Stromal cell of bone marrow (primary cell): ENCODE measurements around the gene SAMD10.
"Not testable (repeated sequence)": the region's sequence is repeated elsewhere in the genome, so short reads cannot be mapped to it uniquely, and the experiment has no call there.

ENCODE experiments used
- DNase-seq: peaks from one replicate; pipeline ENCODE4 v3.0.0-alpha.2; 2012; ENCODE audit warnings: low read depth

Gene SAMD10

DNA sequence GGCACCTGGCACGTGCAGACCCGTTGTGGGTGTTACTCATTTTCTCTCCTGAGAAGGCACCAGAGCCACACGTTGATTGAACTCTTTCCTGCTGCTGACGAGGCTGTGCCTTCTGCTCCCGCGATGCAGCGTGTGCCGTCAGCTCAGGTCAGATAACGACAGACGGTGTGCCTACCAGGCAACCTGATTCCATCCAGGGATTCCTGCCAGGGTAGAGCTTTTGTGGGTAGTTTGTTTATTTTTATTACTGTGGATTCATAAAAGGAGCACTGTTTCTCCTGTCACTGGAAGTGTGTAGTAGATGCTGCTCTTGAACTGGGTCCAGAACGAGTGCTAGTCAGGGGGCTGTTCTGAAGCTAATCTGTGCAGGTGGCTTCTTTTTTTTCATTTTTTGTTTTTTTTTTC lies 22.2 kb upstream of the SAMD10 start:
- no peak for DNase-seq

DNA sequence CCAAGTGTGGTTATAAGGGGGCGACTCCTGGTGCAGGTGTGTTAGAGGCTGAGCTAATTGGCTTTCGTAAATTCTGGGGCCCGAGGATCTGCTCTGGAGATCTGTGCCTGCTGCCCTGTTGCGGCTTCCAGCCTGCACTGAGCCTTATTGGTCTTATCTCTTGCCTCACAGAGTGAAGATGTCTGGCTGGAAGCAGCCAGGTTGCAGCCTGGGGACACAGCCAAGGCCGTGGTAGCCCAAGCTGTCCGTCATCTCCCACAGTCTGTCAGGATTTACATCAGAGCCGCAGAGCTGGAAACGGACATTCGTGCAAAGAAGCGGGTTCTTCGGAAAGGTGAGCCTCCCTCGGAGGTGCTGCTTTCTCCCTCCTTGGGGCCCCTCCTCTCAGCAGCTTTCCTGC lies 21.5 kb upstream of the SAMD10 start:
- DNase-seq: no peak

DNA sequence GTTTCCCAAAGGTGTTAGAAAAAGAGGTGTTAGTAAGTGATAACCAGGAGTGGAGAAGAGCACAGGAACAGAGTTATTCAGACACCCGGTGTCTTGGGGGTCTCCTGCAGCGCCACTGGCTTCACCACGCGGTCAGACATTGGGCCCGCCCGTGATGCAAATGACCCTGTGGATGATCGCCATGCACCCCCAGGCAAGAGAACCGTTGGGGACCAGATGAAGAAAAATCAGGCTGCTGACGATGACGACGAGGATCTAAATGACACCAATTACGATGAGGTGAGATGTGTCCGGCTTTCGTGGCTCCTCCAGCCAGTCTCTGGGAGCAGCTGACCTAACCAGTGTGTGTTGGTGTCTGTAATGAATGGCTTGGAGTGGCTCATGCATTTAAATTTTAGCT lies 3.5 kb upstream of the SAMD10 start:
- no peak for DNase-seq

DNA sequence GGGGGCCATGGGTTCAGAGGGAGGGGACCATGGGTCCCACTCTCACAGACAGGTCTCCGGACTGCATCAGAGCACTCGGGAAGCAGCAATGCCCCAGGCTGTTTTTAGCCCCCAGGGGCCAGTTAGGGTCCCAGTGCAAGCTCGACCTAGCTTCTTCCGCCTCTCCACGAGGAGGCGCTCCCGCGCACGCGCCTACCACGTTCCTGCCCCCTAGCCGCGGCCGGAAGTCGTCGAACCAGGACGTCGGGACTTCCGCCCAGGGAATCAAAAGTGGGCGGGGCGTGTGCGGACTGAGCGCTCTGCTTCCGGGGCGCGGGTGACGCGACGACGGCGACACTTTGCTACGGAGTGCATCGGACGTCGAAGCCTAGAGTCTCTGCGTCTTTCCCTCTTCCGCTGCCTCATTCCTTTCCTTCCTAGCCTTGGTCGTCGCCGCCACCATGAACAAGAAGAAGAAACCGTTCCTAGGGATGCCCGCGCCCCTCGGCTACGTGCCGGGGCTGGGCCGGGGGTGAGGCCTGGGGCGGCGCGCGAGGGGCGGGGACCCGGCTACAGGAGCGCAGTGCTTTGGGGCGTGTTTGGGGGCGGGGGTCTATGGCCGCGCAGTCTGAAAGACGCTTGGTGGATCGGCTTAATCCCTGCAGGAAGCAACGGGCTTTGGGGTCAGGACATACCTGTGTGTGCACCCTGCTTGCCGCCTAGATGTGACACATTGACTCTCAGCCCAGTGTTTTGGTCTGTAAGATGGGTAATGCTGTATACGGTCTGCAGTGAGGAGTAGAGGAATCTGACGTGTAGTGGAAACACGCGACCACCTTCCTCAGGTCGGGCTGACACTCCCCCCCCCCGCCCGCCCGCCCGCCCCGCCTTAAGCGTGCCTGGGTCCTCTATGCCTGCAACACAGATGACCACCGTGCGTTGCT lies 1.6 kb upstream of the SAMD10 start, which contains the start of gene PRPF6:
Gene PRPF6, plus strand, starts transcription at position 327 of the 923 bp plus-strand sequence. Its CDS starts 114 bp downstream, at position 441.
- DNase-seq: peak; percentile 87

DNA sequence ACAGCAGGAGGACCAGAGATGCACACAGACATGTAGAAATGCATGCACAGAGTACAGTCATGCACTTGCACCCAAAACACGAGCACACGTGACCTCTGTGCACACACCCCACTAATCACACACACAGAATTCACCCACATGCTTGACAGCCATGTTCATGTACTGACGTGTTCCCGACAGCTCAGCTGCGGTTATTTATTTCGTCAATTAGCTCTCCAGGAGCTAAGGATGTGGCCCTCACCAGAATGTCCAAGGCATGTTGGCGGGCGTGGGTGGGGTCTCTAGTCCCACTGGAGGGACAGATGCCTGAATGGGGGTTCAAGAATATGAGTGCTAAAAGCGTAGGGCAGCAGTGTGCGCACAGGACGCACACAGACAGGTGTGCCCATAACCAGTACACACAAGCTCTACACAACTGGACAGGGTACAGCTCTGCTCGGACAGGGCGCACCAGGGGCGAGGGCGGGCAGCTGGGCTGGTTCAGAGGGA lies 919 bp upstream of the SAMD10 start:
- no peak for DNase-seq

DNA sequence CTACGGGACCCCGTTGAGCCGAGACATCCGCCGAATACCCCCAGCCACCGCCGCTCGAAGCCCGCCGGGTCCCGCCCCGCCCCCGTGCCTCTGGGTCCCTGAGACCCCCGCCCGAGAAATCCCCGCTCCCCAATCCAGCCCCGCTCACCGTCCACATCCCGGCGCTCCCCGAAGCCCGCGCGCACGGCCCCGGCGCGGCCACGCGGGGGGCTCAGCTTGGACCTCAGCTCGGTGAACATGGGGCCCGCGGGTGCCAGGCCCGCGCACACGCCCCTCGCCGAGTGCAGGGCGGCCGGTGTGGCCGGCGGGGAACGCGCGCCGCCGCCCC lies 249 bp downstream of the SAMD10 start:
- DNase-seq: no peak

DNA sequence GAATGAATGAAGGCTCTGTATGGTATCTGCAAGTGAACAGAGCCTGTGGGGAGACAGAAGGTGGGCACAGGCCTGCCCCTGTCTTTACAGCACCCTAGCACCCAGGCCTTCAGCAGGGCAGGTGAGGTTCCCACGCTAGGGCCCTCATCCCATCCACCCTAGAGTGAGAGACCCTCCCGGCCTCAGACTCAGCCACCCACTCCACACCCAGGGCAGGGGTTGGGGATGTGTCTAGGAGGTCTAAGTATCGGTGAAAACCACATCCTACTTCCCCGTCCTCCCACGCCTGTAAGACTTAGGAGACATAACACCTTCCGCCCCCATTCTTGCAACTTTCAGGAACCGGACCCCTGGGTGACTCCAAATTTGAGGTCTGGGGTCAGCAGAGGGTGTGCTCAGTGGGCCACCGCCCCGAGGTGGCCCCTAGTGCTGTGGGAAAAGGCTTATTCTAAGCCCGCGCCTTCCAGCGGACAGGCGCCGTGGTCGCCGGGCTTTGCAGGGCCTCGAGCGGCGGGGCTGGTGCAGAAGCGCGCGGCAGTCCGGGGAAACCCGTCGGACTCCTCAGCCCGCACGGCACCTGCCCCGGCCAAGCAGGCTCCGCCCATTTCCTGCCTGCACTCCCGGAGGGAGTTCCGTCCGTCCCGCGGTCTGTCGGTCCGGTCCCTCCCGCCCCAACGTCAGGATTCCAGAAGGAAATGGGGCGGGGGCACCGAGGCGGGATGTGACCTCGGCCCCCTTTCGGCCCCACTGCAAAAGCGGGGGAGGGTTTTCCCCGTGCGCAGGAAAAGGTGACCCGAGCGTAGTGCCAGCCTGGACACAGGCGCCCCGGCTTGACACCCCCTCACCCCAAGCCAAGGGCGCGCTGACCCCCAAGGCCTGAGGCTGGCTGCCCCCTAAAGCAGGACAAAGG lies 868 bp downstream of the SAMD10 start:
- DNase-seq: no peak

DNA sequence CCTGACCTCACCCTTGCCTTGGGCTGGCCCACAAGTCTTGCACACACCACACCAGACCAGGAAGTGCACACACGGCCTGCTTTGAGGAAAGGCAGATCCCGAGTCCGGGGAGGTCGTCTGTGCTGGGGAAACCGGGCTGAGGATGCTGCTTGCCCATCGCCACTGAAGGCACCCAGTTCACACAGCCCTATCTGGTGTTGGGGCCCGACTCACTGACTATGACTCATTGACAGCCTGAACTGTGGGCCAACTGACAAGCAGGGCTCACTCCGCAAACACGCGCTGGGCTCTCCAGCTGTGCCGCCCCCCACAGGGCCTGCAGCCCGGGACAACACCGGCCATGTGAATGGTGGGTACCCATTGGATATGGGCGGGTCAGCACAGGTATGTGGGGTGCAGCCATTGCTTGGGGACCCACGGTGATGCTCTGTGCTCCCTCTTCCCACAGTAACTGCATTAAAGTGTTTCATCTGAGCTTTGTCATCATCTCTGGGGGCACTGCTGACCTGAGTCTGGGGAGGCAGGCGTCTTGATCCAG lies 1.6 kb downstream of the SAMD10 start:
- no peak for DNase-seq

DNA sequence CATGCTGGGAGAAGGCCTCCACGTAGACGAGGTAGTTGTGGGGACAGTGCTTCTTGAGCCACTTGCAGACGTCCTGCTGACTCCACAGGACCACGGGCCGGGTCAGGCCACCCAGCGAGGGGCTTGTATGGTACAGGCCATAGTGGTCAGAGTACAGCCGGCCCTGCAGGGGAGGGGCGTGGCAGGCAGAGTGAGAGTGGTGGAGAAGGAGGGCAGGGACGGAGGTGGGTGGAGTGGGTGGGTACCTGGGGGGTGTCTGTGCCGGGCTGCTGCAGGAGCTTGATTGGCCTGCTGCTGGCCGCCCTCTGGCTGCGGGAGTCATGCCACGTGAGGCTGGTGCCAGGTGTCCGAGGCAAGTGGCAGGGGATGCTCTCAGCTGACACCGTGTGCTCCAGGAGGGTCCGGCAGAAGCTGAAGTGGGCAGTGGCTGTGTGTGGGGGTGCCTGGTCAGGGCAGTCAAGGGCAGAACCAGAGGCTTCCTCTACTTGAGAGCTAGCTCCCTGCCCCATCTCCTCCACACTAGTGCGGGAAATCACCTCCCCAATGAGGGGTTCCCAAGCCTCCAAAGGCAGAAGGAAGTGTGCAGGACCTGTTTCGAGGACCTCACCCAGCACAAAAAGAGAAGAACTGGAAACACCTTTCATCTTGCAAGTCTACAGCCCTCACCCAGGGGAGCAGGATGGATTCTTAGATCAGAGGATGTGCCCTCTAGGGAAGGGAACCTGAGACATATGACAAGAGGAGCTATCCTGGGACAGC lies 2.3 kb downstream of the SAMD10 start:
- no peak for DNase-seq

DNA sequence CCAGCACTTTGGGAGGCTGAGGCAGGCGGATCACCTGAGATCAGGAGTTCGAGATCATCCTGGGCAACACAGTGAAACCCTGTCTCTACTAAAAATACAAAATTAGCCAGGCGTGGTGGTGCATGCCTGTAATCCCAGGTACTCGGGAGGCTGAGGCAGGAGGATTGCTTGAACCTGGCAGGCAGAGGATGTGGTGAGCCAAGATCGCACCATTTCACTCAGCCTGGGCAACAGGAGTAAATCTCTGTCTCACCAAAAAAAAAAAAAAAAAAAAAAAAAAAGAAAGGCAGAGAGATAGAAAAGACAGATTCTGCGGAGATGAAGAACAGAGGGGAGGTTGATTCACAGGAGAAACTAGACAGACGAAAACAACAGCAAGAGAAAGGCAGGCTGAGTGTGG lies 2.9 kb downstream of the SAMD10 start:
- not testable (repeated sequence) for DNase-seq

DNA sequence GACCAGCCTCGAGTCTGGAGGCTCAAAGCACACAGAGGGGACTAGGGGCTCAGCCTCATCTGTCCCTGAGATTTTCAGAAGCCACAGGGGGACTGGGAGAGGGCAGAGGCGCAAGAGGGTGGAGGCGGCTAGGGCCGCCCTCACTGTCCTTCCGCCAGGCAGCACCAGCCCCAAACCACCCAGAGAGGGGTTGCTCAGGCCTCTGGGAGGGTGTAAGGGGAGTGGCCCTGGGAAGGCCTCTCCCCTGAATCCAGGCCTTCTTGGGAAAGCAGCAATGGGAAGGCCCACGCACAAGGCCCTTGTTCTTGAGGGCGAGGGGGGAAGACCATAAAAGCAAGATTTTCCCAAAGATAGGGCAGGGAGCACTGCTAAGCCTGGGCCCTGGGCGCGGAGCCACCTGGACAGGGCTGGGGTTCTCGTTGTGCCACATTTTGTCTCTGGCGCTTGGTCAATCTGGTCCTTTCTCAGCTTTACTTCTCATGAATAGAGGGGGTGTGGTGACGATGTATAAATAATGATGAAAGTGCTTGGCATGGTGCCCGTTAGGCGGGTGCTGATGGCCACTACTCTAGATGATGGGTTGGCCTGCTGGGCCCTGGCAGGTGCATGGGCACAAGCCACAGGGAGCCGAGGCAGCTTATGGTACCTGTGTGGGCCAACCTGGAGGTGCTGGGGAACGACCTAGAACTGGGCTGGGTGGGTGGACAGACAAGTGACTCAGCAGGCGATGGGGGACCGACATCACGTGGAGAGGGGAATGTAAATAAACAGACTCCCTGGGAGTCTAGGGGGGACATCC lies 4.8 kb downstream of the SAMD10 start:
- no peak for DNase-seq

DNA sequence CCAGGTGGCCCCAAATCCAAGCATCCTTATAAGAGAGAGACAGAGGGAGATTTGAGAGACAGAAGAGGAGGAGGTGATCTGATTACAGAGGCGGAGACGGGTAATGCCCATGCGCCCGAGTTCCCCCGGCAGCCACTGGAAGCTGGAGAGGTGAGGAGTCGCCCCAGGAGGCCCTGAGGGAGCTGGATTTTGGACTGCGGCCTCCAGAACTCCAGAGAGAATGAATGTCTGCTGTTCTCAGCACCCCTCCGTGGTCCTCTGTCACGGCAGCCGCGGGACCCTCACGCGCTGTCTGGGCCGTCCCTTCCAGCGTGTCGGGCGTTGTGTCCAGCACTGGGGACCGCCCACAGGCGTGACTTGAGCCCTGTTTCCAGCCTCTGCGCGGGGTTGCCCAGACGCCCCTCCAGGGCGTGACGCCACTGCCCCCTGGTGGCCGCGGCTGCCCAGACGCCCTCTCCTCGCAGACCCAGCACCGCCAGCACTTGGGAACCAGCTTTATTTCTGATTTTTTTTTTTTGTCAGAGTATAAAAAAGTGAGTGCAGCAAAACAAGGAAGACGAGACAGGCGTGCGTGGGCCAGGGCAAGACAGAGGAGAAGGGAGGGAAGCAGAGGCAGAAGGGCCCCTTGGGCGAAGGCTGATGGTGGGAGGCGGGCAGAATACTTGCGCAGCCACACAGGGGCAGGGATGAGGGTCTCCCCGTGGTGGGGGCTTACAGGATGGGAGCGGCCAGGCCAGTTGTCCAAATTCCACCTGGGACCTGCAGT lies 5.6 kb downstream of the SAMD10 start:
- DNase-seq: peak; percentile 70

DNA sequence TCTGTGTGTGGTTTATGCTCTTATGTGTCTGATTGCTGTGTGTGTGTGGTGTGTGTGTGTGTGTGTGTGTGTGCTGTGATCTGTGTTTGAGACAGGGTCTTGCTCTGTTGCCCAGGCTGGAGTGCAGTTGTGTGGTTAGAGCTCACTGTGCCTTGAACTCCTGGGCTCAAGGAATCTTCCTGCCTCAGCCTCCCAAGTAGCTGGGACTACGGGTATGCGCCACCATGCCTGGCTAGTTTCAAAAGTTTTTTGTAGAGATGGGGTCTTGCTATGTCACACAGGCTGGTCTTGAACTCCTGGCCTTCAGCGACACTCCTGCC lies 6.3 kb downstream of the SAMD10 start:
- no peak for DNase-seq

DNA sequence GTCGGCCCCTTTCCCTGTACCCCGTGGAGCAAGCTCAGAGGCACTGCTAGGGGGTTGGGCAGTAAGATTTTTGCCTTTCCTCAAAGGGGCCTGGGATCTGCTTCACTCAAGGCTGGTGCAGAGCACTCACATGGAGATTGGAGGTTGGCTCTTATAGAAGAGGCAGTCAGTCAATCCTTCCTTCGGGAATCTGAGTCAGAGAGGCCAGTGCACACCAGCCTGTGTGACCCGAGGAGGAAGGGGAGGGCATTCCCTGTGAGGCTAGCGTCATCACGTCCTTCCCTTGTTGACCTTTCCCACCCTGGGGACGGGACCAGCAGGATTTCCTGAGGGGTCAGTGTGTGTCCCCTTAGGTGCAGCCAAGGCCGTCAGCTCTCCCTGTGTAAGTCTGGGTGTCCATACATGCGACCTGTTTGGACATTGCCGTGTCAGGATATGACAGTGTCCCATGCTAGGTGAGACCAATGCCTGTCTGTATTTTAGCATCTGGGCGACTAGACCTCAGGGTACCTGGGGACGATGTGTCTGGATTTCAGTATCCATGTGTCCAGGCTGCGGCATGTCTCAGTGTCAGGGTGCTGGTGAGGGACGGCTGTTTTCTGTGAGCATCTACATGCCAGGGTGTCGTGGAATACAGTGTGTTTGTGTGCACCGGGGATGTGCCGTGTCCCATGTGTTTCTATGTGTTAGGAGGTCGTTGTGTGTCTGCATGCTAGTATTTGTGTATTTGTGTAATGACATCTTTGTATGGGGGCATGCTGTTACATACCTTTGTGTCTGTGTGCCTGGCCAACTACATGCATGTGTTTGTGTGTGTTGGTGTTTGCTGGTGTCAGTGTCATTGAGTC lies 6.9 kb downstream of the SAMD10 start:
- no peak for DNase-seq

DNA sequence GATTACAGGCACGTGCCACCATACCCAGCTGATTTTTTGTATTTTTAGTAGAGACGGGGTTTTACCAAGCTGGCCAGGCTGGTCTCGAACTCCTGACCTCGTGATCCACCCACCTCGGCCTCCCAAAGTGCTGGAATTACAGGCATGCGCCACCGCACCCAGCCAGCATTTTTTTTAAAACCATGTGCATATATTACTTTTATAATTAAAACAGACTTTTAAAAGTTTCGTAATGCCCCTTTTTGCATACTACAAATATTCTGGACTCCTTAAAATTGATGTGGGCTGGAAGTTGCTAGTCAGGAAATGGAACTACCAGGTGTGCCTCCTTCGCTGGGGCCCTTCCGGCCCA lies 7.5 kb downstream of the SAMD10 start:
- not testable (repeated sequence) for DNase-seq

DNA sequence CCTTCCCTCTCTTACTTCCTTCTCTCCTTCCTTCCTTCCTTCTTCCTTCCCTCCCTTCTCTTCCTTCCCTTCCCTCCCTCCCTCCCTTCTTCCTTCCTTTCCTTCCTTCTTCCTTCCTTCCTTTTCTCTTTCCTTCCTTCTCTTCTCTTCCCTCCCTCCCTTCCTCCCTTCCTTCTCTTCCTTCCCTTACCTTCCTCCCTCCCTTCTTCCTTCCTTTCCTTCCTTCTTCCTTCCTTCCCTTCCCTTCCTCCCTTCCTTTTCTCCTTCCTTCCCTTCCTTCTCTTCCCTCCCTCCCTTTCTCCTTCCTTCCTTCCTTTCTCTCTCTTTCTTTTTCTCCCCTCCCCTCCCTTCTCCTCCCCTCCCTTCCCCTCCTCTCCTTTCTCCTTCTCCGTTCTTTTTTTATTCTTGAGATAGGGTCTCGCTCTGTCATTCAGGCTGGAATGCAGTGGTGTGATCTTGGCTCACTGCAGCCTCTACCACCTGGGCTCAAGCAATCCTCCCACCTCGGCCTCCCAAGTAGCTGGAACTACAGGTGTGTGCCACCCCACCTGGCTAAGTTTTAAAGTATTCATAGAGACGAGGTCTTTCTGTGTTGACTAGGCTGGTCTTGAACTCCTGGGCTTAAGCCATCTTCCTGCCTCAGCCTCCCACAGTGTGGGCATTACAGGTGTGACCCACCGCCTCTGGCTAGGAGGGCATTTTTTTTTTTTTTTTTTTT lies 8.6 kb downstream of the SAMD10 start:
- no peak for DNase-seq

DNA sequence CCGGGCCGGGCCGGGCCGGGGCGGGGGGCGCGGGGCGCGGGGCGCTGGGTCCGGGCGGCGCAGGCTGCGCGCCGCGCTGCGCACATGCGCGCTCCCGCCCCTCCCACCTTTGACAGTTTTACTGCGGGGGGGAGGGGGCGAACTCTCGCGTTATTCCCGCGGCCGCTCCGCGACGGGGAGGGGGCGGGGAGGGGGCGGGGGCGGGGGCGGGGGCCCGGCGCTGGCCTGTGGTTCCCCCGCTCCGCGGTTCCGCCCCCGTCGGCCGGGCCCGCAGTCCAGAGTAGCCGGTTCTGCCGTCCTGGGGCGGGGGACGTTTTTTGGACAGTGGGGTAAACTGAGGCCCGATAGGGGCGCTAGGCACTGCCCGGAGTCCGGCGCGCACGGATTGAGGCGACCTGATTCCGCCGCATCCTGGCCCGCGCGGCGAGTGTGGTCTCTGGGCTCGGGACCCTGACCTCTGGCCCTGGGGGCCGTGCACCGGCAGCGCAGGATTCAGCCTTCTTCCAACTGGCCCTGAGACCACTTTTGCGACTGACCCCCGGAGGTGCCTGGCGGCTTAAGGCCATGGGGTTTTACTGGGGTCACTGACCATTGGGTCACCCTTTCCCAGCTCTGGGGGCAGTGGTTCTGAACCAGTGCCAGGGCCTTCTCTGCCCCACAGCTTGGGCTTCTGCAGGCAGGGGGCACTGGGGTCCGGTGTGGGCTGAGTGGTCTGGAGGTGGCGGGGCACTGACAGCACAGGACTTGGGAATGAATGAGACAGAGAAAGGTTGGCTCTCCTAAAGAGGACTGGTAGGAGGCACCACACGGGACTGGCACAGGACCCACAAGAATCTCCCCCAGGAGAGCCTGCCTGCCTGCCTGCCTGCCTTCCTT lies 9.4 kb downstream of the SAMD10 start, which contains the start of gene ZNF512B:
Gene ZNF512B, minus strand, starts transcription at position 93 of the 876 bp plus-strand sequence. CDS start 1,980 bp downstream, outside the sequence.
- DNase-seq: no peak
